ENCODE measurements around the gene ADARB2.

DNA sequence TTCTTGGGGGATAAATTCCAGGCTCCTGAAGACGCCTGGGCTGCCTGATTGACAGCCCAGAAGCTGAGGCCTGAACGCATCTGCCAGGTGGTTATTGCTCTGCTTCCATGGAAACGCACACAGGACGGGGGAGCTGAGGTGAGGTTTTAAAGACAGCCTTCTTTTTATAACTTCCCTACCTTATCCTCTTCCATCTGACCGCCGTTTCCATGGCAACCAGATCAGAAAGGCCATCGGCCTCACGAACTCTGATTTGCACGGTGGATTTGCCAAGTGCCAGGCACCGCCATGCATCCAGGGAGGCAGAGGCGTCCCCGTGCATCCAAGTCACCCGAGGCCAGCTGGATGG is 260.9 kb downstream of the ADARB2 start:
- TF ChIP-seq ARNT (IDR thresholded peaks at IDR 0.05) (no peak), FOXK2 (IDR thresholded peaks at IDR 0.05) (no peak), SP1 (IDR thresholded peaks at IDR 0.05) (no peak), ELF4 (IDR thresholded peaks at IDR 0.05) (no peak)

All from HEK293T (cell line).